NCI-H345 (cell line): ENCODE results near the gene MAPKAP1.

Experiments
- DNase-seq: peaks from one replicate; lab custom pipeline; 2025; lab: John Stamatoyannopoulos, UW

The MAPKAP1 gene

GRCh38 chr9:125674981-125675973 is 31.7 kb downstream of the MAPKAP1 start:
- DNase-seq: no peak

- no peak for DNase-seq
Measured at GRCh38 chr9:125672876-125673275, 34.1 kb downstream of the MAPKAP1 start.

GRCh38 chr9:125663127-125663526 is 43.9 kb downstream of the MAPKAP1 start:
- no peak for DNase-seq

GRCh38 chr9:125660557-125660956 is 46.5 kb downstream of the MAPKAP1 start:
- no peak for DNase-seq

GRCh38 chr9:125659954-125660353 is 47.1 kb downstream of the MAPKAP1 start:
- no peak for DNase-seq

- no peak for DNase-seq
Measured at GRCh38 chr9:125659201-125659840, 47.7 kb downstream of the MAPKAP1 start.

- DNase-seq: no peak
Measured at GRCh38 chr9:125656560-125656959, 50.4 kb downstream of the MAPKAP1 start.

- no peak for DNase-seq
Measured at GRCh38 chr9:125655691-125656410, 51.2 kb downstream of the MAPKAP1 start.

- no peak for DNase-seq
Measured at GRCh38 chr9:125655066-125655633, 51.9 kb downstream of the MAPKAP1 start.

GRCh38 chr9:125654121-125654520 is 52.9 kb downstream of the MAPKAP1 start:
- no peak for DNase-seq

GRCh38 chr9:125653325-125653724 is 53.7 kb downstream of the MAPKAP1 start:
- no peak for DNase-seq

GRCh38 chr9:125652759-125653158 is 54.2 kb downstream of the MAPKAP1 start:
- DNase-seq: no peak

GRCh38 chr9:125652233-125652594 is 54.8 kb downstream of the MAPKAP1 start:
- no peak for DNase-seq

GRCh38 chr9:125651576-125652232 is 55.3 kb downstream of the MAPKAP1 start:
- no peak for DNase-seq

- DNase-seq: no peak
Measured at GRCh38 chr9:125650271-125650737, 56.7 kb downstream of the MAPKAP1 start.

GRCh38 chr9:125649826-125650225 is 57.2 kb downstream of the MAPKAP1 start:
- no peak for DNase-seq

GRCh38 chr9:125649315-125649714 is 57.7 kb downstream of the MAPKAP1 start:
- DNase-seq: no peak

GRCh38 chr9:125648294-125648693 is 58.7 kb downstream of the MAPKAP1 start:
- no peak for DNase-seq

GRCh38 chr9:125646621-125647100 is 60.3 kb downstream of the MAPKAP1 start:
- DNase-seq: no peak

- DNase-seq: no peak
Measured at GRCh38 chr9:125646217-125646616, 60.8 kb downstream of the MAPKAP1 start.

- DNase-seq: no peak
Measured at GRCh38 chr9:125644819-125645507, 62.0 kb downstream of the MAPKAP1 start.
